GM19239 (cell line): Measurements from ENCODE around the gene BEST3.
"Not testable (repeated sequence)": the region's sequence is repeated elsewhere in the genome, so short reads cannot be mapped to it uniquely, and the experiment has no call there.

ENCODE experiments used
- DNase-seq: peaks from one replicate; pipeline ENCODE4 v3.0.0; 2011; ENCODE audit warnings: low spot score; ENCODE audit not compliant: insufficient read length
- FAIRE-seq: peaks from 2 replicates; lab custom pipeline; 2011; peaks lifted over from hg19 to GRCh38; lab: Jason Lieb, UNC

BEST3 gene

DNA sequence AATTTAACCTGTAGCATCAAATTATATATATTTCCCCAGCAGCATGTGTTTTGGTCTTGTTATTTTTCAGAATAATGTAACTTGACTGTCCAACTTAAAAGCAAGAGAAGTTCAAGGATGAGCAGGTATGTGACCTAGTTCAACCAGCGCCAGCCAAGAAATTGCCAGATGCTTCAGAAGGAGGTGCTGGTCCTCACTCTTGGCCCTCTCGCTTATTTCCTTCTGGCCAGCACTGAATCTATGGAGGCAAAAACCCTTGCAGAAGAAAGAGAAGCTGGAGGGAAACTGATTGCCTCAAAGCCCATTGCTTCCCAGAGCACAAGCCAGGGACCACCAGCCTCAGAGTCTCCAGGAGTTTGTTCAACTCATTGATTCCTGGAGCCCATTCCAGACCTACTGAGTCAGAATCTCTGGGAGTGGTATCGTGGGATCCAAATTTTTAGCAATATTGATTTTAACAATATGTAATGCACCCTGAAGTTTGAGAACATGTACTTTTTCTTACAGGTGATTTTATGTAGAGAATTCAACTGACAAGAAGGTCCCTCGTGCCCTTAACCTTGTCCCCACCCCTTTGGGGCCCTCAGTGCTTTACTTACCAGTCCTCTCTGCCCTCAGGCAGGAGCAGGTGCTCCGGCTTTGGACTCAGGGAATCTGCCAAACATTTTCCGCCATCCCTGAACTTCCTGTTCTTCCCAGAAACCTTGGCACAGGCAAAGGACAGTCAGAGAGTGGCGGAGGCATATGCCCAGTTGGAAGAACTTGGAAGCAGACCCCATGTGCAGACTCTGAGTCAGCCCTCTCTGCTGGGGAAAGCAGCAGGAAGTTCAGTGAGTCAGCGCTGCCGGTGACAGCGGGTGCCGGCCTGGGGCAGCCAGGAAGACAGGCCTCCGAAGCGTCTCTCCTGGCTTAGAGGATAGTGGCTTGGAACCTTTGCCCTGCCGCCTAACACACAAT is 10.4 kb downstream of the BEST3 start:
- FAIRE-seq = no peak
- no peak for DNase-seq

DNA sequence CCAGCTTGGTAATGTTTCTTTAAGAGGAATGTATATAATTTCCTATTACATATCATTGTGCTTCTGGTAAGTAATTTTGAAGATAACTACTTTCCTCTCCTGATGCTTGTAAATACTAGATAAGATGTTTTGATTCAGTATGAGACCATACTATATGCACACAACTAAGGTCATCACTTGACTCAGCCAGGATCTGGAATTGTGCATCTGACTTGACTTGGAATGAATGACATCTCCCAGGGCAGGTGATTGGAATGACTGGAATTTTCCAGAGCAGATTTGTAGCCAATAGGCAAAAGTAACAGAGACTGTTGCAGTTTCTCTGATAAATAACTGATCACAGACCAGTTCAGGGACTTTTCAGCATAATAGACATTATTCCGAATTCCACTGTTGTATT is 11.1 kb downstream of the BEST3 start:
- FAIRE-seq = no peak
- no peak for DNase-seq

- DNase-seq (no peak), FAIRE-seq (no peak)
These were observed 11.7 kb downstream of the BEST3 start for GRCh38 chr12:69687390-69687789.

DNA sequence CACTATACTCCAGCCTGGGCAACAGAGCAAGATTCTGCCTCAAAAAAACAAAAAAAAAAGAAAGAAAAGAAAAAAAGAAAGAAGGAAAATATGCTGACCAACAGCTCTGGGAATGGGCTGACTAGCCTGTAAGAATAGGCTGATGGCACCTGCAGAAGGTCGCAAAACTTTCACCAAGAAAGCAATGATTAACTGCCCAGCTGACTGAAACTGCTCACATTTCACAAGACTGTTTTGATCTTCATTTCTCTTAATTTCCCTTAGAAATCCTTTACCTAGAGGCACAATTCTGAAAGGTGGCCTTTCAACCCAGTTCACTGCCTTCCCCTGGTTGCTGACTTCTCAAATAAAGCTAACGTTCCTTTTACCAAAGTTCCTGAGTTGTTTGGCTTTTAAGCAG is 12.4 kb downstream of the BEST3 start:
- FAIRE-seq = no peak
- no peak for DNase-seq

- DNase-seq (no peak), FAIRE-seq (no peak)
These were observed 13.3 kb downstream of the BEST3 start for GRCh38 chr12:69685810-69686209.

DNA sequence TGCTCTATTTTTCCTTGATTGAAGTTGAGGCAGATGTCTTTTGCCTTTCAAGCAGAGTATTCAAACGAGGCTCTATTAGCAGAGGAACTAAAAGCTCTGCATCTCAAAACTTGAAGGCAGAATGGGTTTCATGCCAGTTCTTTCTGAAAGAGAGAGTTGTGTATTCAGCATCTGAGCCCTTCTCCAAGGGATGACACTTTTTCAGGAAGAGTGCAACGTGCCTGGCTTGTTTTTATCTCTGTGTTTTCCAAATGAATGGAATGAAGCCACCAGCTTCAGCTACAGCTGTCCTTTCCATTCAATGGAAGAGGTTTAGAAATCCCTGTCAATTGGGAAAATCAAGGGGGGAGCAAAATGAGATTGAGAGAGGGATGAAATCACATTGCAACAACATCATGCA is 14.6 kb downstream of the BEST3 start:
- DNase-seq = no peak
- no peak for FAIRE-seq

DNA sequence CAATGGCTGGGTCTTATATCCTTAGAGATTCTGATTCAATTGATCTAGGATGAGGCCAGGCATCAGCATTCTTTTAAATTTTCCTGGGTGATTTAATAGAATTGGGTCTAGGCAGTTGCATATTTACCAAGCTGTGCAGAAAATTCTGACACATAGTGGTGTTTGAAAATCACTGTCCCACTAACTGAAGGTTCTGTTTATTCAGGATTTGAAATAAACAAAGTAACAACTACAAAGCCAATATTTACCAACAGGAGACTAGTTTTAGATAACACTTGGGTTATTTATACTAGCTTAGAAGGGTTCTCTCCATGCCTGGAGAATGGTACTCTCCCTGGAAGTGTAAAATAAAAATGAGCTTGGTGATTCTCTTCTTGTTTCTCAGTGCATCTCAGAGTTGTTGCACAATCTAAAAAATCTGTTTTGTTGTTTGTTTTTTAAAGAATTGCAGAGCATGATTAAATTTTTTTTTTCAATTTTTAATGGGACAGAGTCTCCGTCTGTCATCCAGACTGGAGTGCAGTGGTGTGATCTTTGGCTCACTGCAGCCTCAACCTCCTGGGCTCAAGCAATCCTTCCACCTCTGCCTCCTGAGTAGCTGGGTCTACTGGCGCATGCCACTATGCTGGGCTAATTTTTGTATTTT is 16.9 kb downstream of the BEST3 start:
- DNase-seq (no peak), FAIRE-seq (no peak)

- no peak for FAIRE-seq
- no peak for DNase-seq
These were observed 20.0 kb downstream of the BEST3 start for GRCh38 chr12:69679119-69679518.

- FAIRE-seq (no peak), DNase-seq (no peak)
These were observed 22.7 kb downstream of the BEST3 start for GRCh38 chr12:69676257-69677012.

- FAIRE-seq = no peak
- DNase-seq = no peak
These were observed 26.9 kb downstream of the BEST3 start for GRCh38 chr12:69672195-69672594.

DNA sequence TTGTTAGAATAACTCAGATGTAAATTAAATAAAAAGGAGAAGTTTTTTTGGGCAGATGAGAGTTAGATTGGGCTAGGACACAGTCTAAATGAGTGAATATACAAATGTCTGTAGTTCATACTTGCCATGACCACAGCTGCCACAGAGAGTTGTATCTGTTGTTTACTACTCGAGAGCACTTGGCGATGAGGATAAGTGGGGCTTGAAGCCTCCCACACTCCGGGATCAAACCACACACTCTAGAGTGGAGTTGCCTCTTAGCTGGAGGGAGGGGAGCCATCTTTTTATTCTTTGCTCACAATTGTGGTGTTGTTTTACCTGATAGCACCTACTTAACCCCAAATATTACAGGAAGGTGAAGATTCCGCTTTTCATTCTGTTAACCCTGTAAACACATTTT is 27.5 kb downstream of the BEST3 start:
- DNase-seq = no peak

DNA sequence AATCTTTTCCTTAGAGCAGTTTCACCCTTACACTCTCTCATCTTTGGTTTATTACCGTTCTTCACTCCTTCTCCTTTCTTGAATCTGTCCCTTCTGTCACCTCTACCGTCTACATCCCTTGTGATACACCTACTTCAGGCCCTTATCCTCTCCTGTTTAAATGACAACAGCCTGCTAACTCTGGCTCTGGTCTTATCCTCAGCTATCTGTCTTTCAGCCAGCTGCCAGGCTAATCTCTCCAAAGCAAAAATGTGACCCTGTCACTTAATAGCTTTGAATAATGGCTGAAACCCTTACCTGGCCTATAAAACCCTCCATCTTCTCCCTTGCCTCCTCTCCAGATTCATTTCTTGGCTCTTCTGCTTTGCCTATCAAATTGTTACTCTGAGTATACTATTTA is 32.3 kb downstream of the BEST3 start:
- FAIRE-seq (no peak), DNase-seq (no peak)

More for the DNA sequence above, 27.5 kb downstream of the BEST3 start:
- FAIRE-seq = no peak

DNA sequence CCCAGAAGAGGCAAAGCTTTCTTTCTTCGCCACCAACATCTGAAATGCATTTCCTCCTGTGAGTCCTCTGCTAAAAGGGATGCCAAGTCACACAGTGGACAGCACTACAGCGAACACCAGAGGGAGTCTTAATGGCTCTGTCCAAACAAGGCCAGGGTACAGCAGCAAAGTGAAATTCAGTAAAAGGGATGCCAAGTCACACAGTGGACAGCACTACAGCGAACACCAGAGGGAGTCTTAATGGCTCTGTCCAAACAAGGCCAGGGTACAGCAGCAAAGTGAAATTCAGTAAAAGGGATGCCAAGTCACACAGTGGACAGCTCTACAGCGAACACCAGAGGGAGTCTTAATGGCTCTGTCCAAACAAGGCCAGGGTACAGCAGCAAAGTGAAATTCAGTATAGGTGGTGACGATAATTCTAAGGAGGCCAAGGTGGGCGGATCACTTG is 34.1 kb downstream of the BEST3 start:
- FAIRE-seq, DNase-seq: not testable (repeated sequence)

GRCh38 chr12:69663726-69664125 is 35.4 kb downstream of the BEST3 start:
- DNase-seq (no peak), FAIRE-seq (no peak)

- FAIRE-seq = no peak
- no peak for DNase-seq
These were observed 36.3 kb downstream of the BEST3 start for GRCh38 chr12:69662764-69663163.

- FAIRE-seq = no peak
- DNase-seq = no peak
These were observed 37.7 kb downstream of the BEST3 start for GRCh38 chr12:69661386-69661785.

- FAIRE-seq (no peak), DNase-seq (no peak)
These were observed 38.8 kb downstream of the BEST3 start for GRCh38 chr12:69660164-69660863.

DNA sequence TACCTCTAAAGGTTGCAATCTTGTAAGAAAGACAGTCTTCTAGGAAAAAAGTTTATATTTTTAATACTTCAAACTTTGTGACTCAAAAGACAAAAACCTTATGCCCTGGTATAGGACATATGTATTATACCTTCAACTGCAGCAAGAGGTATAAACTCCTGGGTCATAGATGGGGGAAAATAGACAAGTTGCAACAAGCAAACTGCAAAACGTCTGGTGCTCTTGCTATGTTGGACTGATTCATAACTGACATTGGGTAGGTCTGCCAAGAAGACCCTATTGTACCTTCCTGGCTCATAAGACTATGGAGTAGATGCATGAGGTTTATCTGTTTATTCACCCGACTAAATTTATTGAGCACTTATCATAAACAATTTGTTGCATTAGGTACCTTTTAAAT is 40.9 kb downstream of the BEST3 start:
- DNase-seq (no peak), FAIRE-seq (no peak)

GRCh38 chr12:69657376-69658137 is 41.5 kb downstream of the BEST3 start:
- DNase-seq (no peak), FAIRE-seq (no peak)
